GM23338 (cell line): ENCODE results near the gene PLS1. TPM values are rescaled to one million over a fixed set of nuclear protein-coding genes. Genes with fewer than 3 reads are reported as not detected.
A peak's percentile ranks its signal among the peaks of the same experiment; 100 is the strongest.

Source experiments
- ATAC-seq: fragments of 200-7000 bp; cut with Tn5 transposase; 3 replicates; pipeline ENCODE4 v1.9.1; 2020
- DNase-seq: peaks from one replicate; pipeline ENCODE4 v3.0.0-alpha.2; 2015; ENCODE audit warnings: low spot score
- H2AFZ ChIP-seq: fragments of 200-600 bp; sonication (generic); 2 replicates; pipeline ENCODE4 v1.8.0; 2016; ENCODE audit warnings: antibody characterized with exemption, mild to moderate bottlenecking, moderate library complexity
- H3F3A ChIP-seq: fragments of 200-600 bp; sonication (generic); replicated peaks from 2 replicates; pipeline ENCODE4 v1.8.0; 2017; ENCODE audit warnings: antibody characterized with exemption, mixed run types, low read depth
- H3K27ac ChIP-seq: fragments of 200-600 bp; sonication (generic); 2 replicates; pipeline ENCODE4 v1.6.1; 2016; ENCODE audit warnings: low read depth
- H3K27me3 ChIP-seq: fragments of 200-600 bp; sonication (generic); 2 replicates; pipeline ENCODE4 v1.8.0; 2016; ENCODE audit warnings: mild to moderate bottlenecking, mixed run types, moderate library complexity; ENCODE audit not compliant: insufficient read depth
- H3K36me3 ChIP-seq: fragments of 200-600 bp; sonication (generic); 2 replicates; pipeline ENCODE4 v1.8.0; 2016; ENCODE audit warnings: mild to moderate bottlenecking; ENCODE audit not compliant: insufficient read depth
- H3K4me1 ChIP-seq: fragments of 200-600 bp; sonication (generic); 2 replicates; pipeline ENCODE4 v1.8.0; 2016; ENCODE audit warnings: mild to moderate bottlenecking, moderate library complexity; ENCODE audit not compliant: insufficient read depth
- H3K4me2 ChIP-seq: fragments of 200-600 bp; sonication (generic); 2 replicates; pipeline ENCODE4 v1.7.1; 2017; ENCODE audit warnings: mixed run types
- H3K4me3 ChIP-seq: fragments of 200-600 bp; sonication (generic); 2 replicates; pipeline ENCODE4 v1.6.1; 2016; ENCODE audit warnings: mixed run types
- H3K79me2 ChIP-seq: fragments of 200-600 bp; sonication (generic); replicated peaks from 2 replicates; pipeline ENCODE4 v1.8.0; 2017; ENCODE audit warnings: mild to moderate bottlenecking; ENCODE audit not compliant: insufficient read depth
- H3K9me2 ChIP-seq: fragments of 200-600 bp; sonication (generic); 2 replicates; pipeline ENCODE4 v1.8.0; 2017; ENCODE audit not compliant: insufficient read depth
- H4K20me1 ChIP-seq: fragments of 200-600 bp; sonication (generic); replicated peaks from 2 replicates; pipeline ENCODE4 v1.8.0; 2017; ENCODE audit warnings: mild to moderate bottlenecking; ENCODE audit not compliant: insufficient read depth
- H3K27ac Mint-ChIP-seq: 2 replicates; pipeline ENCODE4 v1.8.0; 2020; ENCODE audit warnings: inconsistent platforms, mild to moderate bottlenecking, moderate library complexity, mixed read lengths
- H3K27me3 Mint-ChIP-seq: 3 replicates; pipeline ENCODE4 v1.8.0; 2022; ENCODE audit warnings: low read depth, mild to moderate bottlenecking, moderate library complexity, mixed read lengths, inconsistent platforms; ENCODE audit not compliant: insufficient read depth, poor library complexity
- H3K36me3 Mint-ChIP-seq: 3 replicates; pipeline ENCODE4 v1.8.0; 2021; ENCODE audit warnings: low read depth, mild to moderate bottlenecking, inconsistent platforms, moderate library complexity, mixed read lengths
- H3K4me1 Mint-ChIP-seq: 3 replicates; pipeline ENCODE4 v1.8.0; 2020; ENCODE audit warnings: mild to moderate bottlenecking, inconsistent platforms, mixed read lengths
- H3K4me3 Mint-ChIP-seq: 3 replicates; pipeline ENCODE4 v1.8.0; 2021; ENCODE audit warnings: moderate library complexity, mild to moderate bottlenecking, inconsistent platforms, mixed read lengths
- H3K9me3 Mint-ChIP-seq: 3 replicates; pipeline ENCODE4 v1.8.0; 2020; ENCODE audit warnings: moderate library complexity, mild to moderate bottlenecking, inconsistent platforms, mixed read lengths
- CREB1 ChIP-seq: fragments of 250-450 bp; sonication (Bioruptor Pico); IDR thresholded peaks from 2 replicates; pipeline ENCODE4 v1.5.0; 2020; ENCODE audit warnings: low read depth, mild to moderate bottlenecking, moderate library complexity
- CTCF ChIP-seq, 2 experiments: fragments of 200-600 bp in 1 of 2; sonication (generic) in 1 of 2; conservative IDR thresholded peaks; 2 replicates each; pipeline versions ENCODE4 v1.5.1 to v1.6.1; 2016 to 2017; ENCODE audit warnings: antibody characterized with exemption in 2 of 2, low read depth in 2 of 2, mild to moderate bottlenecking in 2 of 2, moderate library complexity in 1 of 2
- ETS1 ChIP-seq: IDR thresholded peaks from 2 replicates; pipeline ENCODE4 v1.6.1; 2016; ENCODE audit warnings: antibody characterized with exemption
- EZH2 ChIP-seq: fragments of 200-600 bp; sonication (generic); IDR thresholded peaks from one replicate; pipeline ENCODE4 v1.8.0; 2017; ENCODE audit warnings: antibody characterized with exemption, mild to moderate bottlenecking, low read depth; ENCODE audit not compliant: unreplicated experiment
- EZH2phosphoT487 ChIP-seq: fragments of 200-600 bp; sonication (generic); IDR thresholded peaks from one replicate; pipeline ENCODE4 v1.8.1; 2018; ENCODE audit warnings: antibody characterized with exemption; ENCODE audit not compliant: unreplicated experiment
- JUNB ChIP-seq: IDR thresholded peaks from one replicate; pipeline ENCODE4 v1.6.1; 2016; ENCODE audit warnings: antibody characterized with exemption; ENCODE audit not compliant: unreplicated experiment
- NANOG ChIP-seq: IDR thresholded peaks from 2 replicates; pipeline ENCODE4 v1.6.1; 2016; ENCODE audit warnings: antibody characterized with exemption, borderline replicate concordance
- POLR2AphosphoS5 ChIP-seq: IDR thresholded peaks from 2 replicates; pipeline ENCODE4 v1.6.1; 2016; ENCODE audit warnings: antibody characterized with exemption, low read depth
- REST ChIP-seq: IDR thresholded peaks from one replicate; pipeline ENCODE4 v1.6.1; 2018; ENCODE audit warnings: antibody characterized with exemption; ENCODE audit not compliant: unreplicated experiment
- STAT1 ChIP-seq: IDR thresholded peaks from one replicate; pipeline ENCODE4 v1.6.1; 2016; ENCODE audit warnings: antibody characterized with exemption; ENCODE audit not compliant: unreplicated experiment
- ZNF114 ChIP-seq: fragments of 250-450 bp; sonication (Bioruptor Pico); IDR thresholded peaks from 2 replicates; pipeline ENCODE4 v1.5.0; 2020; ENCODE audit warnings: mild to moderate bottlenecking, moderate library complexity
- ZNF331 ChIP-seq: fragments of 250-450 bp; sonication (Bioruptor Pico); IDR thresholded peaks from 2 replicates; pipeline ENCODE4 v1.5.0; 2020; ENCODE audit warnings: low read depth, mild to moderate bottlenecking, moderate library complexity
- ZNF462 ChIP-seq: fragments of 250-450 bp; sonication (Bioruptor Pico); IDR thresholded peaks from 2 replicates; pipeline ENCODE4 v1.5.0; 2020; ENCODE audit warnings: mild to moderate bottlenecking, moderate library complexity
- polyA plus RNA-seq: library from polyadenylated mRNA; unstranded; fragments of >200 nt; fragmentation: Nextera tagmentation; extraction: Ambion mirVana; gene quantifications from 2 replicates; pipeline ENCODE4 v1.2.1, GENCODE V29; 2016
- total RNA-seq: library from RNA; depleted of rRNA; stranded (reverse); fragments of >200 nt; shearing (Covaris generic); gene quantifications from 2 replicates; pipeline ENCODE4 v1.2.3, GENCODE V29; 2014

PLS1 gene
- total and polyA plus RNA-seq, 2 experiments from 2014 or later: 18.4 to 42.2 TPM

- no peaks in the 10 kb centered on the region for H3K27me3 Mint-ChIP-seq
- Histone ChIP-seq H3K79me2 (no peaks in the 10 kb centered on the region), H3F3A (no peaks in the 10 kb centered on the region), H3K4me3 (no peak overlapping the region; the same call in 1 of the 2 replicates), H4K20me1 (no peaks in the 10 kb centered on the region), H3K27ac (no peak overlapping the region), H3K9me2 (no peaks in the 10 kb centered on the region), H3K4me1 (peaks cover 34% of the 10 kb centered on the region), H3K27me3 (no peaks in the 10 kb centered on the region), H3K36me3 (no peaks in the 10 kb centered on the region), H2AFZ (no peak overlapping the region), H3K4me2 (peak overlapping the region; percentile 29; the same call in 1 of the 2 replicates)
- TF ChIP-seq EZH2phosphoT487 (no peak), ETS1 (no peak), ZNF114 (CRISPR knock-in tag) (no peak), REST (no peak), ZNF462 (no peak), JUNB (no peak), CREB1 (CRISPR knock-in tag) (no peak), ZNF331 (CRISPR knock-in tag) (no peak), STAT1 (no peak), CTCF (conservative IDR thresholded peaks at IDR 0.05; ENCODE audit: low read depth in 2 of 2) (no peak), EZH2 (no peak), POLR2AphosphoS5 (no peak), NANOG (no peak)
- DNase-seq (peak; percentile 40), ATAC-seq (peak; percentile 92)
- H3K9me3 Mint-ChIP-seq: no peaks in the 10 kb centered on the region
- H3K4me3 Mint-ChIP-seq: peak overlapping the region; percentile 27; the same call in 2 of the 3 replicates
- peaks cover 3% of the 10 kb centered on the region; the same call in 2 of the 3 replicates for H3K36me3 Mint-ChIP-seq
- H3K4me1 Mint-ChIP-seq: peaks cover 34% of the 10 kb centered on the region
- H3K27ac Mint-ChIP-seq: peak overlapping the region; percentile 58; the same call in 1 of the 2 replicates
Observed at GRCh38 chr3:142664819-142665218, 68.6 kb downstream of the PLS1 start.
